Cardiac fibroblast (primary cell): Measurements from ENCODE around the gene EVC.

Experiments
- DNase-seq, 2 donors: peaks; one replicate each; pipeline versions ENCODE4 v3.0.0 to v3.0.0-alpha.2; 2010; ENCODE audit warnings: low read depth in 2 of 2
- H3K4me3 ChIP-seq, 2 donors: replicated peaks in 1 of 2; 1 replicate in 1 of 2; 2 replicates in 1 of 2; pipeline ENCODE4 v1.5.1; 2011; ENCODE audit warnings: low read depth in 2 of 2, low read length in 2 of 2, mild to moderate bottlenecking in 2 of 2, moderate library complexity in 1 of 2
- TF ChIP-seq, protein P1 (sequence below): IDR thresholded peaks from one replicate; pipeline ENCODE4 v1.5.1; 2011; ENCODE audit warnings: low read depth, mild to moderate bottlenecking, low read length, inconsistent platforms

The EVC gene

DNA sequence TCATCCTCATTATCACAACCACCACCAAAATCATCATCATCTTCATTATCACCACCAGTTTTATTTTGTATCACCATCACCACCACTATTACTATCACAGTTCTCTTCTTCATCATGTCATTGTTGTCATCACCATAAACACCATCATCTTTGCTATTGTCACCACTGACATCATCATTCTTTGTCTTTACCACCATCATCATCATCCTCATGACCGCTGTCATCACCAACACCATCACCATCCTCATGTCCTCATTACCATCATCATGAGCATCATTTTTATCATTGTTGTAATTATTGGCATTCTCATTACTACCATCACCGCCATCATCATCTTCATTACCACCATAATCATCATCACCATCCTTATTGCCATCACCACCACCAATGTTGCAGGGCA lies 31.4 kb downstream of the EVC start:
- DNase-seq, result no peak
- H3K4me3 ChIP-seq, result no peak overlapping the region
- TF ChIP-seq, protein P1, sequence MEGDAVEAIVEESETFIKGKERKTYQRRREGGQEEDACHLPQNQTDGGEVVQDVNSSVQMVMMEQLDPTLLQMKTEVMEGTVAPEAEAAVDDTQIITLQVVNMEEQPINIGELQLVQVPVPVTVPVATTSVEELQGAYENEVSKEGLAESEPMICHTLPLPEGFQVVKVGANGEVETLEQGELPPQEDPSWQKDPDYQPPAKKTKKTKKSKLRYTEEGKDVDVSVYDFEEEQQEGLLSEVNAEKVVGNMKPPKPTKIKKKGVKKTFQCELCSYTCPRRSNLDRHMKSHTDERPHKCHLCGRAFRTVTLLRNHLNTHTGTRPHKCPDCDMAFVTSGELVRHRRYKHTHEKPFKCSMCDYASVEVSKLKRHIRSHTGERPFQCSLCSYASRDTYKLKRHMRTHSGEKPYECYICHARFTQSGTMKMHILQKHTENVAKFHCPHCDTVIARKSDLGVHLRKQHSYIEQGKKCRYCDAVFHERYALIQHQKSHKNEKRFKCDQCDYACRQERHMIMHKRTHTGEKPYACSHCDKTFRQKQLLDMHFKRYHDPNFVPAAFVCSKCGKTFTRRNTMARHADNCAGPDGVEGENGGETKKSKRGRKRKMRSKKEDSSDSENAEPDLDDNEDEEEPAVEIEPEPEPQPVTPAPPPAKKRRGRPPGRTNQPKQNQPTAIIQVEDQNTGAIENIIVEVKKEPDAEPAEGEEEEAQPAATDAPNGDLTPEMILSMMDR, result no peak

DNA sequence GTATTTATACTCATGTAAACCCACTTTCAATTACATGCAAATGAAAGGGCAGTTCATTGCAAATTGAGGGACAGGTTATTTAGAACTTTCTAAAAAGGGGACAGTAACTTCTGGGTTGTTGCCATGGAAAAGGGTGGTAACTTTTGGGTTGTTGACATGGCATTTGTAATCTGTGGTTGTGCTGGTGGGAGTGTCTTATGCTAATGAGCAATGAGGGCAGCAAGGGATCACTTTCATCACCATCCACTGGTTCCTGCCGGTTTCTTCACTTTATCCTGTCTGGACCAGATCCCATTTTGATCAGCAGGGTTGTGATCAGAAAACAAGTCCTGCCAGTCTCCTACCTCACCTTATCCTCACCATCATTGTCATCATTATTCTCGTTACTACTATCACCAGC lies 32.0 kb downstream of the EVC start:
- DNase-seq, result no peak
- no peak overlapping the region for H3K4me3 ChIP-seq
- TF ChIP-seq, protein P1, result no peak

DNA sequence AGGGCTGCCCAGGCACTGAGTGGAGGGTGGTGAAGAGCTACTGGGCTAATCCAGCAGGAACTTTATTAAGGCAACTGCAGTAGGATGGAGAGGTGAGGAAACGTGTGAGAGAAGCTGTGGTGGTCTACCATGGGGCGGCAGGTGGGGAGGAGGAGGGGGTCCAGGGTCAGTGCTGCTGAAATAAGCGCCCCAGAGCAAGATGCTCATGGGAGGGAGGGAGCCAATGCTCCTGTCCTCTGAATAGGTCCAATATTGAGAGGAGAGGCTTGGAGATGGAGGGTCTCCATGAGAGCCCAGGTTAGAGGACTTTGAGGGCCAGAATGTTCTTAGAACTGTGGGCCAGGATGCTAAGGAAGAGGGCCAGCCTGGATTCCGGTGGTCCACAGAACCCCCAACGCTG lies 35.2 kb downstream of the EVC start:
- TF ChIP-seq, protein P1, result no peak
- DNase-seq, result no peak
- no peak overlapping the region for H3K4me3 ChIP-seq

DNA sequence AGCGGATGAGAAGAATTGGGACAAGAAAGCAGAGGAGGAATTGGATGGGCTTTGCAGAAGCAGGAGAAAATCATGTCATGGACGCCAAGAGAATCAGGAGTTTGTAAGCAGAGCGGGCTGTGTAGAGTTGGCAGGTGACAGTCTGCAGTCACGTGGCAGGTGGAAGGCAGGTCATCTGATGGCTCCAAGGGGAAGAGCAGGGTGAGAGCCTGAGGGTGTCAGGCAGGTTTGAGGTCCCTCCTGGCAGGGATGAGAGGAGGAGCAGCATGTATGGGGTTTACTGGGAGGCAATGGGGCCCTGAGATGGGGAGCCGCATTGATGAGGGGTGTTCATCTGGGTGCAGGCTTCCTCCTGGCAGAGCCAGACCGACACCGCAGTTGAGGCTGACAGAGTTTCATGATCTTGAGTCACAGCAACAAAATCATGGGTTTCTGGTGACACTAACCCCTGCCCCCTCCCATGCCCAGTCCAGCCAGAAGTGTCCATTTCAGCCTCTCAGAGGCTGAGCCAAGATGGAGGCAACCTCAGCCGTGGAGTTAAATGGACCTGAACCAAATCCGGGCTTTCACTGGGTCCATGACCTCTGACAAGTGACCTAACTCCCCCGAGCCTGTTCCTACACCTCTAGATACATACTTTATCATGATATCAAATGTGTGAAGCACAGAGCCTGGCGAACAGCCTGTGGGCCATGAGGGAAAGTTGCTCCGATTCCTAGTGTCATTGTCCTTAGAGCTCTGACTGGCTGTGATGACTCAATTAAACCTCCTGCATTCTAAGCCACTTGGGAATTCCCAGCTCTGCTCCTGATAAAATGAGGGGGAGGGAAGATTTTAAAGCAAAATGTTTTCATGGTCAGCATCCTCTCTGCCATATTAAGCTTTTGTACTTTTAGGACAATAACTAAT lies 36.1 kb downstream of the EVC start:
- peak; percentile 76 to 87 for DNase-seq
- H3K4me3 ChIP-seq, result no peak overlapping the region
- TF ChIP-seq, protein P1, result no peak

DNA sequence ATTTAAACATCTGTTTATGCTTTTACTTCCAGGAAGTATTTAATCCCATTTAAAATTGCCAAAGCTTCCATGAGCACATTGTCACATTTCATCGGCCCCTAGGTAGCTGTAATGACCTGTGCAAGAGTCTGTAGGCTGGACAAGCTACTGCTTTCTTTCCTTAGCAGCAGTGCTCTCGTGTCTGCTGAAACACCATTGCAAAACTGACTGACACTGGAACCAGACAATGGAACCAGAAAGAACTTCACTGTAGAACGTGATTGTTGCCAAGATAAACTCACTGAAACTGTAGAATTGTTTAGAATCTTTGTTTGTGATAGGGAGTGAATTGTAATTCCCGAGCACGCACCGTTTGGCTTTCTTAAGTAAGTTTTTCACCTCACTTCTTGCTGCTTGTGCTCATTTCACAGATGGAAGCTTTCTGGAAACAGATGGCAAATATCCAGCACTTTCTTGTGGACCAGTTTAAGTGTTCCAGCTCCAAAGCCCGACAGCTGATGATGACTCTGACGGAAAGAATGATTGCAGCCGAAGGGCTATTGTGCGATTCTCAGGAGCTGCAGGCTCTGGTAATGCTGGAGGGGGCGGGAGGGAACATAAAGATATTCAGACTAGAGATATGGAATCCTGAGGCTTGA lies 36.9 kb downstream of the EVC start:
- no peak overlapping the region for H3K4me3 ChIP-seq
- peak; percentile 98 to 99 for DNase-seq
- TF ChIP-seq, protein P1, result no peak

DNA sequence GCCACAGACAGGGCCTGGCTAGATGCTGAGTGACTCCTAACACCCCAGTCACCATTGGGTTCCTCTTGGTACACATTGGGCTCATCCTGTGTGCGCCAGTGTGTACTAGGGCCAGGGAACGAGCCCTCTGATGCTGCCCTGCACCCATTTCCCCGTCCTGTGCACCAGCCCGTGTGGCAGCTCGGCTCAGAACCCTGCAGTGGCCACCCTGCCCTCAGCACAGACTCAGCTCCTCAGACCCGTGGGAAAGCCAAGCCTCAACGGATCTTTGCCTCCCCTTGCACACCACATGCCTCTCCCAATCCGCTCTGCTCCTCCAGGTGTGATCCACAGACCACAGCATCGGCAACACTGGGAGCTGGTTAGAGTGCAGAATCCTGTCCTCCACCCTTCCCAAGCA lies 38.6 kb downstream of the EVC start:
- TF ChIP-seq, protein P1, result no peak
- no peak for DNase-seq
- H3K4me3 ChIP-seq, result no peak overlapping the region
